Keratinocyte (primary cell): Measurements from ENCODE around the gene C2. TPM values are rescaled to one million over a fixed set of nuclear protein-coding genes. Genes with fewer than 3 reads are reported as not detected.

ENCODE experiments used
- DNase-seq: peaks from one replicate; pipeline ENCODE4 v3.0.0-alpha.2; 2011; ENCODE audit warnings: low read depth, missing footprints, low spot score
- FAIRE-seq: peaks from 2 replicates; lab custom pipeline; 2011; peaks lifted over from hg19 to GRCh38; lab: Jason Lieb, UNC
- H2AFZ ChIP-seq: 2 replicates; pipeline ENCODE4 v1.6.0; 2012; ENCODE audit warnings: low read length, control low read depth, inconsistent platforms; ENCODE audit not compliant: control insufficient read depth
- H3K27ac ChIP-seq: 2 replicates; pipeline ENCODE4 v1.5.1; 2011; ENCODE audit warnings: low read length; ENCODE audit not compliant: control insufficient read depth, insufficient read depth
- H3K27me3 ChIP-seq: 3 replicates; pipeline ENCODE4 v1.6.0; 2011; ENCODE audit warnings: low read length; ENCODE audit not compliant: control insufficient read depth, insufficient read depth; ENCODE audit errors: extremely low read depth
- H3K36me3 ChIP-seq, 2 experiments: 2 replicates in 1 of 2; 3 replicates in 1 of 2; pipeline ENCODE4 v1.5.1; 2011; ENCODE audit warnings: low read length in 2 of 2, mild to moderate bottlenecking in 1 of 2; ENCODE audit not compliant: control insufficient read depth in 2 of 2, insufficient read depth in 2 of 2; ENCODE audit errors: extremely low read depth in 1 of 2
- H3K4me1 ChIP-seq: 3 replicates; pipeline ENCODE4 v1.5.1; 2011; ENCODE audit warnings: low read length; ENCODE audit not compliant: control insufficient read depth, insufficient read depth; ENCODE audit errors: extremely low read depth
- H3K4me2 ChIP-seq: 3 replicates; pipeline ENCODE4 v1.6.0; 2011; ENCODE audit warnings: low read depth, low read length; ENCODE audit not compliant: control insufficient read depth, insufficient read depth; ENCODE audit errors: extremely low read depth
- H3K4me3 ChIP-seq, 3 experiments: fragments of 200-600 bp in 1 of 3; sonication (generic) in 1 of 3; 2 replicates in 2 of 3; 3 replicates in 1 of 3; pipeline ENCODE4 v1.5.1; 2011 to 2016; ENCODE audit warnings: low read length in 3 of 3, mild to moderate bottlenecking in 3 of 3, control low read depth in 2 of 3, inconsistent platforms in 1 of 3, low read depth in 1 of 3, mixed read lengths in 1 of 3, mixed run types in 1 of 3, moderate library complexity in 1 of 3; ENCODE audit not compliant: control insufficient read depth in 2 of 3, insufficient read depth in 2 of 3; ENCODE audit errors: extremely low read depth in 1 of 3
- H3K79me2 ChIP-seq: 2 replicates; pipeline ENCODE4 v1.6.0; 2012; ENCODE audit warnings: low read length; ENCODE audit not compliant: control insufficient read depth, insufficient read depth
- H3K9ac ChIP-seq: 3 replicates; pipeline ENCODE4 v1.6.0; 2011; ENCODE audit warnings: low read length; ENCODE audit not compliant: control insufficient read depth, insufficient read depth; ENCODE audit errors: extremely low read depth
- H3K9me1 ChIP-seq: 3 replicates; pipeline ENCODE4 v1.6.0; 2011; ENCODE audit warnings: low read length; ENCODE audit not compliant: control insufficient read depth, insufficient read depth; ENCODE audit errors: extremely low read depth
- H3K9me3 ChIP-seq: 2 replicates; pipeline ENCODE4 v1.5.1; 2012; ENCODE audit warnings: low read depth, low read length; ENCODE audit not compliant: control insufficient read depth
- H4K20me1 ChIP-seq: 3 replicates; pipeline ENCODE4 v1.6.0; 2011; ENCODE audit warnings: low read length; ENCODE audit not compliant: control insufficient read depth, insufficient read depth; ENCODE audit errors: extremely low read depth
- EZH2 ChIP-seq: IDR thresholded peaks from one replicate; pipeline ENCODE4 v1.6.1; 2012; ENCODE audit warnings: inconsistent platforms, mild to moderate bottlenecking, low read length, moderate library complexity
- dilution Hi-C: fragments of 300-500 bp; cut with MboI; formaldehyde crosslinking; loops from one replicate; pipeline ENCODE4 v1.7.0; 2020; ENCODE audit warnings: low sequenced_read_pairs; ENCODE audit not compliant: extremely low pct_ligation_motif_present
- polyA plus RNA-seq, 5 experiments: library from polyadenylated mRNA; depleted of rRNA in 3 of 5; stranded (reverse) in 3 of 5; stranded (forward) in 1 of 5; unstranded in 1 of 5; fragments of >200 nt; gene quantifications; 1 replicate in 1 of 5; 2 replicates in 3 of 5; 3 replicates in 1 of 5; pipeline versions ENCODE4 v1.2.1 to v1.2.3, GENCODE V29; 2011 to 2012; ENCODE audit warnings: missing spikeins in 2 of 5, low read depth in 1 of 5, low replicate concordance in 1 of 5
- TF ChIP-seq, protein P1 (sequence below), 3 experiments: IDR thresholded peaks in 1 of 3; conservative IDR thresholded peaks in 1 of 3; optimal IDR thresholded peaks in 1 of 3; 2 replicates in 2 of 3; 3 replicates in 1 of 3; pipeline versions ENCODE3 to v1.5.1; 2011; ENCODE audit warnings: low read length in 3 of 3, mild to moderate bottlenecking in 3 of 3, moderate library complexity in 2 of 3, control low read depth in 1 of 3, inconsistent platforms in 1 of 3; ENCODE audit not compliant: insufficient read depth in 2 of 3; ENCODE audit errors: extremely low read depth in 1 of 3

C2 gene
- polyA plus RNA-seq, 1 donor (not counting 4 experiments of a cell fraction or from before 2014, with no cell fraction given), result not detected

DNA sequence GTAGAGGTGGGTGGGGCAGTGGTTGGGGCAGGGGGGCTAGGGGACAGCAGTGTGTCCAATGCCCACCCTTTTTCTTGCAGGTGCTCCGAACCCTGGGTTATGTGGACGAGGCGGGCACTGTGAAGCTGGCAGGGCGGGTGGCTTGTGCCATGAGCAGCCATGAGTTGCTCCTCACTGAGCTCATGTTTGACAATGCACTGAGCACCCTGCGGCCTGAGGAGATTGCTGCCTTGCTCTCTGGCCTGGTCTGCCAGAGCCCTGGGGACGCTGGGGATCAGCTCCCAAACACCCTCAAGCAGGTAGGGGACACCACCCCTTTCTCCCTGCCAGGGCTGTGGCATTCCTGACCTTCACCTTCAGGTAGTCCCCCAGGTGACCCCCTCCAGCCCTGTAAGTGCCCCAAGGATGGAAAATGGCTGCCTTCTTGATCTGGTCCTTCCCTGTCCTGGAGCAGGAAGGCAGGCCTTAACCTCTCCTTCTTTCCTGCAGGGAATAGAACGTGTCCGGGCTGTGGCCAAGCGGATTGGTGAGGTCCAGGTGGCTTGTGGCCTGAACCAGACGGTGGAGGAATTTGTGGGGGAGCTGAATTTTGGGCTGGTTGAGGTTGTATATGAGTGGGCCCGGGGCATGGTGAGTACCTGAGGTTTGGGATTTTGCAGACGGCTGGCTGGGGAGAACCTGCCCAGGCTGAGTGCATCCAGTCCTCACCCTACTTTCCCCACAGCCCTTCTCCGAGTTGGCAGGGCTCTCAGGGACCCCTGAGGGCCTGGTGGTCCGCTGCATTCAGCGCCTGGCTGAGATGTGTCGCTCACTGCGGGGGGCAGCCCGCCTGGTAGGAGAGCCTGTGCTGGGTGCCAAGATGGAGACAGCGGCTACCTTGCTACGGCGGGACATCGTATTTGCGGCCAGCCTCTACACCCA, 41.5 kb downstream of the C2 start:
- DNase-seq (no peak), FAIRE-seq (no peak)
- no peak for TF ChIP-seq EZH2
- TF ChIP-seq, protein P1, sequence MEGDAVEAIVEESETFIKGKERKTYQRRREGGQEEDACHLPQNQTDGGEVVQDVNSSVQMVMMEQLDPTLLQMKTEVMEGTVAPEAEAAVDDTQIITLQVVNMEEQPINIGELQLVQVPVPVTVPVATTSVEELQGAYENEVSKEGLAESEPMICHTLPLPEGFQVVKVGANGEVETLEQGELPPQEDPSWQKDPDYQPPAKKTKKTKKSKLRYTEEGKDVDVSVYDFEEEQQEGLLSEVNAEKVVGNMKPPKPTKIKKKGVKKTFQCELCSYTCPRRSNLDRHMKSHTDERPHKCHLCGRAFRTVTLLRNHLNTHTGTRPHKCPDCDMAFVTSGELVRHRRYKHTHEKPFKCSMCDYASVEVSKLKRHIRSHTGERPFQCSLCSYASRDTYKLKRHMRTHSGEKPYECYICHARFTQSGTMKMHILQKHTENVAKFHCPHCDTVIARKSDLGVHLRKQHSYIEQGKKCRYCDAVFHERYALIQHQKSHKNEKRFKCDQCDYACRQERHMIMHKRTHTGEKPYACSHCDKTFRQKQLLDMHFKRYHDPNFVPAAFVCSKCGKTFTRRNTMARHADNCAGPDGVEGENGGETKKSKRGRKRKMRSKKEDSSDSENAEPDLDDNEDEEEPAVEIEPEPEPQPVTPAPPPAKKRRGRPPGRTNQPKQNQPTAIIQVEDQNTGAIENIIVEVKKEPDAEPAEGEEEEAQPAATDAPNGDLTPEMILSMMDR (optimal IDR thresholded peaks at IDR 0.05 in 1 of 3, IDR thresholded peaks at IDR 0.05 in 1 of 3, conservative IDR thresholded peaks at IDR 0.05 in 1 of 3; ENCODE audit: extremely low read depth in 1 of 3, insufficient read depth in 2 of 3, low read length in 3 of 3), result no peak
- Histone ChIP-seq H3K36me3 (peaks cover 14 to 34% of the 10 kb centered on the region in 2 experiments), H3K4me2 (no peak overlapping the region), H4K20me1 (no peaks in the 10 kb centered on the region), H3K9me1 (no peaks in the 10 kb centered on the region), H3K27ac (no peak overlapping the region), H3K27me3 (no peaks in the 10 kb centered on the region), H3K4me3 (no peak overlapping the region), H2AFZ (no peak overlapping the region), H3K79me2 (peaks cover 26% of the 10 kb centered on the region), H3K4me1 (peaks cover 18% of the 10 kb centered on the region), H3K9me3 (no peaks in the 10 kb centered on the region), H3K9ac (no peak overlapping the region)
- dilution Hi-C loops, result no loop called here

DNA sequence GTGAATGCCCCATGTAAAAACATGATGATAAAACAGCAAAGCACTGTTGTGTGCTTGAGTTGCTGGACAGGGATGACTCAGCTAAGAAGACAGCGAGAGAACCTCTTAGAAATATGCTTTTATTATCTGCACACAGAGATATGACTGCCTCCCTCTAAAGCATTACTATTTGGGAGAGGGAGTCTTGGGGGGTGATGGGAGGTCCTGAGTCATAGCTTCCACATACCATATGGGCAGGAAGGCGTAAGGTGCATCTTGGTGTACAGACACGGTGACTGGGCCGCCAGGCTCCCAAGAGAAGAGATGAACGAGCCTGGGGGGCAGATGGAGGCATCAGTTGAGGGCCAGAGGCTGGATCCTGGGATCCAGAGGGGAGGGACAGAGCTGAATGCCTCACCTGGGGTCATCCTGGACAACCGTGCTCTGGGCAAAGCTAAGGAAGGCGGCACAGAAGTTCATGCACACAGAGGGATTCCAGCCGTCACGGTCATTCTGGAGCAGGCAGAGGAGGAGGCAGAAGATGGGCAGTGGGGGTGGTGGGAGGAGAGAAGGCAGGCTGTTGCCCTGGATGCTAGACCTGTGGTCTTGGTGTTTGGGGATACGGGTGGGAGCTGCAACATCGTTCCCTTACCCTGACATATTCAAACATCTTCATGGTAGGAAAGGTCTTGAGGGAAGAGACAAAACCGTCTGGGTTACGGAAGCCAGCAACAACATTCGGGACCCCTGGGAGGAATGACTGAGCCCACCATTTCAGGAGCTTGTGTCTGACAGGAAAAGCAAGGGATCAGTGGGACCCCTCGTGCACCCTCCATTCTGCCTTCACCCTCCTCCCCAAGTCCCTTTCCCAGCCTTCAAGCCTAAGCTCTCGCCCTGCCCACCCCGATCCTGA, 42.4 kb downstream of the C2 start:
- Histone ChIP-seq H3K4me1 (peaks cover 18% of the 10 kb centered on the region), H3K36me3 (peaks cover 14 to 31% of the 10 kb centered on the region in 2 experiments), H4K20me1 (no peaks in the 10 kb centered on the region), H3K9ac (no peak overlapping the region), H3K79me2 (peaks cover 28% of the 10 kb centered on the region), H2AFZ (no peak overlapping the region), H3K27ac (no peak overlapping the region), H3K27me3 (no peaks in the 10 kb centered on the region), H3K9me1 (no peaks in the 10 kb centered on the region), H3K4me2 (no peak overlapping the region), H3K4me3 (no peak overlapping the region), H3K9me3 (no peaks in the 10 kb centered on the region)
- no peak for TF ChIP-seq EZH2
- dilution Hi-C loops, result no loop called here
- FAIRE-seq (no peak), DNase-seq (no peak)
